Measurements from ENCODE around the gene PCBP4.

GRCh38 chr3:51946796-51947195, 20.5 kb downstream of the PCBP4 start:
- TF ChIP-seq CTCF (optimal IDR thresholded peaks at IDR 0.05 in 1 of 3, IDR thresholded peaks at IDR 0.05 in 1 of 3, conservative IDR thresholded peaks at IDR 0.05 in 1 of 3; ENCODE audit: extremely low read depth in 1 of 3, insufficient read depth in 2 of 3, low read length in 3 of 3), result no peak
- no peak for TF ChIP-seq EZH2 (IDR thresholded peaks at IDR 0.05; ENCODE audit: low read length)

All from keratinocyte (primary cell).